ENCODE measurements around the gene TBC1D19. TPM values are rescaled to one million over a fixed set of nuclear protein-coding genes. Genes with fewer than 3 reads are reported as not detected.
"Not testable (repeated sequence)": the region's sequence is repeated elsewhere in the genome, so short reads cannot be mapped to it uniquely, and the experiment has no call there.

TBC1D19 gene, protein sequence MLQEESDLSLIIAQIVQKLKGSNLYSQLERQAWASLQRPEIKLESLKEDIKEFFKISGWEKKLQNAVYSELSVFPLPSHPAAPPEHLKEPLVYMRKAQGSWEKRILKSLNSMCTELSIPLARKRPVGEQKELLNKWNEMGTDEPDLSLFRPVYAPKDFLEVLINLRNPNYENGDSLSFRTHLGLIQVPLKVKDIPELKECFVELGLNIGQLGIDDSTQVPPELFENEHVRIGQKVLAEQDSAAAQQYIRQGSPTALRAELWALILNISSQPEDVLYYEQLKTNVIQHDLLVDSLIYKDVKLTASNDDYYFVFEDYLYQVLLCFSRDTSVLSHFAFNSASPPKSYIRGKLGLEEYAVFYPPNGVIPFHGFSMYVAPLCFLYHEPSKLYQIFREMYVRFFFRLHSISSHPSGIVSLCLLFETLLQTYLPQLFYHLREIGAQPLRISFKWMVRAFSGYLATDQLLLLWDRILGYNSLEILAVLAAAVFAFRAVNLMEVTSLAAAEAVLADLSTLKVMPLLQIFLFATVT
- total RNA-seq: 6.5 TPM
- long read RNA-seq, transcript TBC1D19-201 (21 exons, 2,263 nt): major isoform, 6 of 9 reads
- long read RNA-seq, partial matches to known transcripts: 0 of 9 reads
- long read RNA-seq, other reads (novel, unspliced or antisense): 2 of 9 reads

DNA sequence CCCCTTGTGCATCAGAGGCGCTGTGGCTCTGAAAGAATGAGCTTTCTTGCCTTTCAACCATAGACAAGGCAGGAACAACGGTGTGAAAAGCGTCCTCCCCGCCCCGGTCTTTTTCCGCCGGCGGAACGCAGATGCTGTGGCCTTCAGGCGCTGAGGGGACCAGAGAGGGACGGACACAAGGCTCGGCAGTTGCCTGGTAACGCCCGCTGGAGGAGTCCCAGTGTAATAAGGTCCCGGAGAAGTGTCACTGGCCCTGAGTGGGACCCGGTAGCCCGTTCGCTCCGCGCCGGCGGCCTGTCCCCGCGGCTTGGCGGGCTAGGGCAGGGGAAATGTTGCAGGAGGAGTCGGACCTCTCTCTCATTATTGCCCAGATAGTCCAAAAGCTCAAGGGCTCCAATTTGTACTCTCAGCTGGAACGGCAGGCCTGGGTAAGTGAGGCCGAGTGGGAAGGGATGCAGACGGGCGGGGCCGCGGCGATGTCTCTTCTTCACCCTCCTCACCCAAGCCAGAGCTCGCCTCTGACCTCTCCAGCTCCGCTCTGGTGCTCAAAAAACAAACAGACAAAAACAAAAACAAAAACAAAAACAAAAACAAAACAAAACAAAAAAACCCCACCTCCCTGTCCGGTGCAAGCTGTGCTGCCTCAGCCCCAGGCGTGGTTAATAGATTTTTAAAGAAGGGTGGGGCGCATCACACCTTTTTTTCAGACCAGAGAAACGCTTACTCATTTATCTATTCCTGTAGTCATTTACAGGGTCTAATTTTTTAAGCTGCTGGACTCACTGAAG is at the start of gene TBC1D19:
Gene TBC1D19, plus strand, starts transcription at position 220 of the 788 bp plus-strand sequence. Its CDS starts 110 bp downstream, at position 330.
- intact Hi-C loops (cut with micrococcal nuclease): no loop called here
- DNase-seq: peak; percentile 91
- ATAC-seq: peak; percentile 100

GRCh38 chr4:26542991-26543390 is 40.9 kb upstream of the TBC1D19 start:
- intact Hi-C loops (cut with micrococcal nuclease): no loop called here
- ATAC-seq: no peak
- DNase-seq: no peak

GRCh38 chr4:26544421-26544820 is 39.5 kb upstream of the TBC1D19 start:
- ATAC-seq (no peak), DNase-seq (no peak)
- intact Hi-C loops (cut with micrococcal nuclease): no loop called here

GRCh38 chr4:26548379-26548778 is 35.5 kb upstream of the TBC1D19 start:
- DNase-seq; intact Hi-C loops (cut with micrococcal nuclease); ATAC-seq: not testable (repeated sequence)

GRCh38 chr4:26557164-26557563 is 26.7 kb upstream of the TBC1D19 start:
- peak; percentile 35 for ATAC-seq
- intact Hi-C loops (cut with micrococcal nuclease): no loop called here
- peak; percentile 26 for DNase-seq

DNA sequence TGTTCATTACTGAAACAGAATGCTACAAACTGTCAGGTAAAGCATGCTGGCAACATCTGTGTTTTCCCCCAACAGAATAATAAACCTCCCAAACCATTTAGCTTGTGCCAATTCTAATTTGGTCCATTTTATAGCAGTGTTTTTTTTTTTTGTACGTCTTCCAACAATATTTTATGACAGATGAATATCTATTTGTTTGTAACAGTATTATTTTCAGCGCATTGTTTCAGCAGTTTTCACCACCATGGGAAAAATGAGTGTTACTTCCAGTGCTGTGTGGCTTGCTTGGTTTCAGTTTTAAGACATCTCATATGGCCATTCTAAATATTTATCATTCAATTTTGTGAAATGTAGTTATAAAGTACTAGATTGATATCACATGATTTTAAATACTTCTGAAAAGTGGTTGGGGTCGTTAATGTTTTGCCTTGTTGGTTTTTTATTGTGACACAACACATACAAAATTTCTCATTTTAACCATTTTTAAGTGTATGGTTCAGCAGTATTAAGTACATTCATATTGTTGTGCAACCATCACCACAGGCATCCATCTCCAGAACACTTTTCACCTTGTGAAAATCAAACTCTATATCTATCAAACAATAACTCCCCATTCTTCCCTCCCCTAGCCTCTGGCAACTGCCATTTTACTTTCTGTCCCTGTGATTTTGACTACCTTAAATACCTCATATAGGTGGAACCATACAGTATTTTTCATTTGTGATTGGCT is 25.6 kb upstream of the TBC1D19 start:
- ATAC-seq (no peak), DNase-seq (no peak)
- intact Hi-C loops (cut with micrococcal nuclease): no loop called here

- DNase-seq (no peak), ATAC-seq (no peak)
- intact Hi-C loops (cut with micrococcal nuclease): no loop called here
These were observed 17.8 kb upstream of the TBC1D19 start for GRCh38 chr4:26566133-26566532.

DNA sequence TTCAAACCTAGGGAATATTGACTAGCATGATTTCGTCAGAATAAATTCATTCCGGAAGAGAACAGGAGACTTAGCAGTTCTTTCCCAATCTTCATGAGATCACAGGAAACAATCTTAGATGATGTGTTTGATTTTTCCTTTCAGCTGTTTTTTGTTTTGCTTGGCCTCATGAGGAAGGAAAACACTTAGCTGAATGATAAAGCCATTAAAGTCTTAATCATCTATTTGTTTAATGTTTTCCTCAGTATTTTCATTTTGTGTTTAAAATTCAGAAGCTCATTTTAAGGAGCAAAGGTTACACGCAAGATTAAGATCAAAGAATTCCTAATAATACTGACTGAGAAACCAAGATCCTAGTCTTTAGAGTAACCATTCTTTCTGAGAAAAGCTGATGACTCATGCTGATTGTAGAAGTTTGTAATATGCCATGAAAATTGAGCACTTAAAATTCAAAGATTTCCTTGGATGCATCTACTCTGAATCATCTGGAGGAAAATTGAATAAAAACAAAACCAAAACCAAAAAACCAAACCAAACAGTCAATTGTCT is 15.4 kb upstream of the TBC1D19 start:
- intact Hi-C loops (cut with micrococcal nuclease): no loop called here
- ATAC-seq (no peak), DNase-seq (no peak)

DNA sequence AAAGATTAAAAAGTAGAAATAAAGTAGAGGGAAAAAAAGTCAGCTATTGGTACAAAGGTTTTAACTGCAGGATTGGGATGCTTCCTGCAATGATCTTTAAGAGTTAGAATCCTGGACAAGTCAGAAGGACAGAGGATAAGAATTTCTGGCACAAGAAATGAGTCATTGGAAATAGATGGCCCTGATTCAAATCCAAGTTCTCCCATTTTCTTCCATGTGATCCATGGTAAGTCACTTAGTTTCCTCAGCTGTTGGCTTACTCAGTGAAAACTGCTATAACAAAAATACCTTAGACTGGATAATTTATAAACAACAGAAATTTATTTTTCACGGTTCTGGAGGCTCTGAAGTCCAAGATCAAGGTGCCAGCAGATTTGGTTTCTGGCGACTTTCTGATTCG is 13.3 kb upstream of the TBC1D19 start:
- no peak for ATAC-seq
- intact Hi-C loops (cut with micrococcal nuclease): no loop called here
- no peak for DNase-seq

DNA sequence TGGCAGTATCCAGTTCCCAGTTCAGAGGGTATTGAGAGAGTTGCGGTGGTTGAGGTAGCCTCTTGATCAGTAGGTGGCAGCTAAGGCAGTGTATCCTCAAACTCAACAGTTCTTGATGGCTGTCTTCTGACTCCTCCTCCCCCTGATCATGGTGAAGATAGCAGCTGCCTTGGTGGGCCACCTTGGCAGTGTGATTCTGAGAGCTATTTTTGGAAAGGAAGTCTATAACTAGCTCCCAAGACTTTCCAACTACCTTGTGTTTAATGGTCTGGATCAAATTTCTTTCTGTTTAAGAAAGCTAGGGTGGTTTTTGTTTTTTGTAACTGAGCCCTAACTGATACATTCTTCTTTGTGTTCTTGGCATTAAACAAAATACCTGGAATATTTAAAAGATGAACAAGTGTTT is 10.5 kb upstream of the TBC1D19 start:
- no peak for ATAC-seq

DNA sequence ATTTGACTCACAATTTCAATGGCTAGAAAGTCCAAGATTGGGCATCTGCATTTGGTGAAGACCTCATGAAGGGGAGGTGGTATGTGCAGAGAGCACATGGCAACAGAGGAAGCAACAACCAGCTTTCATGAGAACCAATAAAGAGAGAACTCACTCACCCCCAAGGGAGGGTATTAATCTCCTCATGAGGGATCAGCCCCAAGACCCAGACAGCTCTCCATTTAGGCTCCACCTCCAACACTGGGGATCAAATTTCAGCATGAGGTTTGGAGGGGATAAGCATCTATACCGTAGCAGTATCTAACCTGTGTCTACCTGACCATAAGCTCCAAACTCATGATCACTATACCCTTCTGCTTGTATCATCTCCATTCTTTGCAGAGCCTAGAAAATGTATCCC is 9.3 kb upstream of the TBC1D19 start:
- intact Hi-C loops (cut with micrococcal nuclease): no loop called here
- DNase-seq: no peak
- ATAC-seq: no peak

More for the DNA sequence above, 10.5 kb upstream of the TBC1D19 start:
- intact Hi-C loops (cut with micrococcal nuclease): no loop called here
- no peak for DNase-seq

DNA sequence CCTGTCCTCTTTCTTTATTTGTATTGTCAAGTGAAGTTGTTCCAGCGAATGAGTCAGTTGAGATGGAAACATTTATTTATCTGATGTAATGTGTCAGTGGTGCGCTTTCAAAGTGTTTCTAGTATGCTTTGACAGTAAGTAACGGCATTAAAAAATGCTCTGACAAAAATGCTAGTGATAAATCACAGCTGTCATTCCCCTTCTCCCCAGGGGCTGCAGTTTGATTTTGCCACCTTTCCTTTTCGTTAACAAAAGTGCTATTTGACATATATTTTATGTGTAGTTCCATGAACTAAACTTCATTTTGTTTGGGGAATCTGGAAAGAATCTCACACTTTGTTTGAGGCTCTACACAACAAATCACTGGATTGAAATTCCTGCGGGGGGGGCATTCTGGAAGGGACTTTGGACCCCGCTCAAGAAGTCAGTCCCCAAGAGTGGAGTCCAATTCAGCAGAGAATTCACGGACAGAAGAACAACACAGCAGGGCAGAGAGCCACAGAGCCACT is 7.6 kb upstream of the TBC1D19 start:
- ATAC-seq (peak; percentile 43), DNase-seq (no peak)
- intact Hi-C loops (cut with micrococcal nuclease): no loop called here

- DNase-seq (no peak), ATAC-seq (no peak)
- intact Hi-C loops (cut with micrococcal nuclease): no loop called here
These were observed 6.8 kb upstream of the TBC1D19 start for GRCh38 chr4:26577066-26577465.

- ATAC-seq: no peak
- intact Hi-C loops (cut with micrococcal nuclease): no loop called here
- DNase-seq: no peak
These were observed 4.7 kb upstream of the TBC1D19 start for GRCh38 chr4:26579169-26579568.

- intact Hi-C loops (cut with micrococcal nuclease); ATAC-seq; DNase-seq: not testable (repeated sequence)
These were observed 2.5 kb upstream of the TBC1D19 start for GRCh38 chr4:26581341-26581740.

- intact Hi-C loops (cut with micrococcal nuclease): no loop called here
- no peak for DNase-seq
- peak; percentile 62 for ATAC-seq
These were observed 383 bp upstream of the TBC1D19 start for GRCh38 chr4:26583538-26583864.

- intact Hi-C loops (cut with micrococcal nuclease): no loop called here
- no peak for DNase-seq
- no peak for ATAC-seq
These were observed 841 bp downstream of the TBC1D19 start for GRCh38 chr4:26584725-26585124.

DNA sequence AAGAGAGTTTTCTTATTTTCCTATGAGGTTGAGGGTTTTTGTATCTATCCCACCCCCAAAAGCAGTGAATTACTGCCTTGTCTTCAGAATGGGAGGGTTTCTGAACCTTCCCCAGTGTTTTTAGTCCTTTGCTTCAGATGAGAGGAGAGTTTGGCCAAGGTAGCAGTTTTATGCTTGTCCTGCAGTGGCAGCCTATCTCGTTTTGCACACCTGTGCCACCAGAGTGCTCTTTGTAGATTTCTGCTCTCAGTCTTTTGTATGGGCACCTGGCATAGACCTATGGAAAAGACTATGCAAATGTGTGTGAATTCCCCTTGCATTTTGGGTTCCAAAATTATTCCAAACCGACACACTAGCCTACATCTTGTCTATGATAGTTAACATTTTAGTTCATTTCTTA is 5.8 kb downstream of the TBC1D19 start:
- intact Hi-C loops (cut with micrococcal nuclease): no loop called here
- ATAC-seq (no peak), DNase-seq (no peak)

DNA sequence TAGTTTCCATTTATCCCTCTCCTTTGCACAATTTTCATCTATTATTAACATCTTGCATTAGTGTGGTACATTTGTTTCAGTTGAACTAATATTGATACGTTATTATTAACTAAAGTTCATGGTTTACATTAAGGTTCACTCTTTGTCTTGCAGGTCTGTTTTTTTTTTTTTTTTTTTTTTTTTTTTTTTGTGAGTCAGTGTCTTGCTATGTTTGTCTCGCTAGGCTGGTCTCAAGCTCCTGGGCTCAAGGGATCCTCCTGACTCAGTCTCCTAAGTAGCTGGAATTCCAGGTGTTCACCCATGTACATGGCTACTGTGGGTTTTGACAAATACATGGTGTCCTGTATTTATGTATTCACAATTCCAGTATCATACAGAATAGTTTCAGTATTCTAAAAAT is 6.8 kb downstream of the TBC1D19 start:
- intact Hi-C loops (cut with micrococcal nuclease): no loop called here
- no peak for ATAC-seq
- DNase-seq: no peak

Data from left ventricle myocardium superior (tissue), 1 donor.